ENCODE measurements around the gene DOCK2.

DNA sequence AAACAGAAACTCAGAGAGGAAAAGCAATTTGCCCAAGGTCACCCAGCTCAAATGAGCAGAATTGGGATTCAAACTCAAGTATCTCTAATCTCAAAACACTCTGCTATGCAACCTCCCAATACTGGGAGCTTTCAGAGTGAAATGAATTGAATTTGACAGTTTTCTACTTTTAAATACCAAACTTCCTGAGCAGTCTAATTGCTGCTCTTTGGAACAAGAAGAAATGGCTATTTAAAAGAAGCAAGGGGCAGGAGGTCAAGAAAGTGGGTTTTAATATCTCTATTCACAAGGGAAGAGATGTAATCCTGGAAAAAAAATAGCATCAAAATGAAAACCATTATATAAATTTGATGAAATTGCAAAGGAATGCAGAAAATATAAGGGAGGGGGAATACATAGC lies 200.6 kb downstream of the DOCK2 start:
- TF ChIP-seq POLR2AphosphoS5 (IDR thresholded peaks at IDR 0.05; ENCODE audit: insufficient read depth, low read depth, low read length) (no peak), FOS (IDR thresholded peaks at IDR 0.05; ENCODE audit: borderline replicate concordance, insufficient read depth, low read length) (no peak), MAX (IDR thresholded peaks at IDR 0.05; ENCODE audit: insufficient read depth, insufficient read length) (no peak), EZH2 (IDR thresholded peaks at IDR 0.05; ENCODE audit: borderline replicate concordance, low read depth, low read length, severe bottlenecking) (no peak), POLR2A (IDR thresholded peaks at IDR 0.05; ENCODE audit: low read depth, low read length) (no peak), GATA2 (IDR thresholded peaks at IDR 0.05; ENCODE audit: insufficient read depth, insufficient read length, low read depth, low read length) (no peak), JUN (IDR thresholded peaks at IDR 0.05; ENCODE audit: borderline replicate concordance, insufficient read depth, insufficient read length, low read depth) (no peak)
- TF ChIP-seq, protein P1, sequence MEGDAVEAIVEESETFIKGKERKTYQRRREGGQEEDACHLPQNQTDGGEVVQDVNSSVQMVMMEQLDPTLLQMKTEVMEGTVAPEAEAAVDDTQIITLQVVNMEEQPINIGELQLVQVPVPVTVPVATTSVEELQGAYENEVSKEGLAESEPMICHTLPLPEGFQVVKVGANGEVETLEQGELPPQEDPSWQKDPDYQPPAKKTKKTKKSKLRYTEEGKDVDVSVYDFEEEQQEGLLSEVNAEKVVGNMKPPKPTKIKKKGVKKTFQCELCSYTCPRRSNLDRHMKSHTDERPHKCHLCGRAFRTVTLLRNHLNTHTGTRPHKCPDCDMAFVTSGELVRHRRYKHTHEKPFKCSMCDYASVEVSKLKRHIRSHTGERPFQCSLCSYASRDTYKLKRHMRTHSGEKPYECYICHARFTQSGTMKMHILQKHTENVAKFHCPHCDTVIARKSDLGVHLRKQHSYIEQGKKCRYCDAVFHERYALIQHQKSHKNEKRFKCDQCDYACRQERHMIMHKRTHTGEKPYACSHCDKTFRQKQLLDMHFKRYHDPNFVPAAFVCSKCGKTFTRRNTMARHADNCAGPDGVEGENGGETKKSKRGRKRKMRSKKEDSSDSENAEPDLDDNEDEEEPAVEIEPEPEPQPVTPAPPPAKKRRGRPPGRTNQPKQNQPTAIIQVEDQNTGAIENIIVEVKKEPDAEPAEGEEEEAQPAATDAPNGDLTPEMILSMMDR (IDR thresholded peaks at IDR 0.05; ENCODE audit: extremely low read depth in 1 of 2, insufficient read depth in 1 of 2, low read depth in 1 of 2, low read length in 2 of 2): no peak
